Neutrophil (primary cell): ENCODE data around the gene MAPK8IP3.

ENCODE experiments used
- H3K27ac ChIP-seq: fragments of 200-600 bp; sonication (generic); 2 replicates; pipeline ENCODE4 v1.5.1; 2016; ENCODE audit warnings: mild to moderate bottlenecking, moderate library complexity
- H3K27me3 ChIP-seq: fragments of 200-600 bp; sonication (generic); 2 replicates; pipeline ENCODE4 v1.6.0; 2016; ENCODE audit warnings: mild to moderate bottlenecking
- H3K36me3 ChIP-seq: fragments of 200-600 bp; sonication (generic); 2 replicates; pipeline ENCODE4 v1.5.1; 2017
- H3K4me1 ChIP-seq, 2 experiments: fragments of 200-600 bp in 1 of 2; sonication (generic) in 1 of 2; 1 replicate in 1 of 2; 2 replicates in 1 of 2; pipeline versions ENCODE4 v1.5.1 to v1.6.1; 2013 to 2016; ENCODE audit warnings: low read depth in 1 of 2, low read length in 1 of 2, mild to moderate bottlenecking in 1 of 2, moderate library complexity in 1 of 2; ENCODE audit not compliant: control insufficient read depth in 1 of 2, insufficient read depth in 1 of 2
- H3K4me3 ChIP-seq, 2 experiments: fragments of 200-600 bp in 1 of 2; sonication (generic) in 1 of 2; 1 replicate in 1 of 2; 2 replicates in 1 of 2; pipeline ENCODE4 v1.5.1; 2013 to 2016; ENCODE audit warnings: low read depth in 1 of 2, low read length in 1 of 2, mild to moderate bottlenecking in 1 of 2, moderate library complexity in 1 of 2
- H3K9me3 ChIP-seq: fragments of 200-600 bp; sonication (generic); 2 replicates; pipeline ENCODE4 v1.5.1; 2016
- TF ChIP-seq, protein P1 (sequence below): fragments of 200-600 bp; sonication (generic); IDR thresholded peaks from 2 replicates; pipeline ENCODE4 v1.5.1; 2016; ENCODE audit warnings: antibody characterized with exemption

The MAPK8IP3 gene

GRCh38 chr16:1668612-1669319 is 37.2 kb upstream of the MAPK8IP3 start:
- H3K27ac ChIP-seq, result no peak overlapping the region
- H3K9me3 ChIP-seq, result no peaks in the 10 kb centered on the region
- H3K4me3 ChIP-seq, result no peak overlapping the region
- peaks cover 100% of the 10 kb centered on the region for H3K36me3 ChIP-seq
- H3K27me3 ChIP-seq, result no peaks in the 10 kb centered on the region
- TF ChIP-seq, protein P1, sequence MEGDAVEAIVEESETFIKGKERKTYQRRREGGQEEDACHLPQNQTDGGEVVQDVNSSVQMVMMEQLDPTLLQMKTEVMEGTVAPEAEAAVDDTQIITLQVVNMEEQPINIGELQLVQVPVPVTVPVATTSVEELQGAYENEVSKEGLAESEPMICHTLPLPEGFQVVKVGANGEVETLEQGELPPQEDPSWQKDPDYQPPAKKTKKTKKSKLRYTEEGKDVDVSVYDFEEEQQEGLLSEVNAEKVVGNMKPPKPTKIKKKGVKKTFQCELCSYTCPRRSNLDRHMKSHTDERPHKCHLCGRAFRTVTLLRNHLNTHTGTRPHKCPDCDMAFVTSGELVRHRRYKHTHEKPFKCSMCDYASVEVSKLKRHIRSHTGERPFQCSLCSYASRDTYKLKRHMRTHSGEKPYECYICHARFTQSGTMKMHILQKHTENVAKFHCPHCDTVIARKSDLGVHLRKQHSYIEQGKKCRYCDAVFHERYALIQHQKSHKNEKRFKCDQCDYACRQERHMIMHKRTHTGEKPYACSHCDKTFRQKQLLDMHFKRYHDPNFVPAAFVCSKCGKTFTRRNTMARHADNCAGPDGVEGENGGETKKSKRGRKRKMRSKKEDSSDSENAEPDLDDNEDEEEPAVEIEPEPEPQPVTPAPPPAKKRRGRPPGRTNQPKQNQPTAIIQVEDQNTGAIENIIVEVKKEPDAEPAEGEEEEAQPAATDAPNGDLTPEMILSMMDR, result no peak
- H3K4me1 ChIP-seq, result no peaks in the 10 kb centered on the region

- no peaks in the 10 kb centered on the region for H3K4me1 ChIP-seq
- no peaks in the 10 kb centered on the region for H3K27me3 ChIP-seq
- H3K27ac ChIP-seq, result no peak overlapping the region
- H3K9me3 ChIP-seq, result no peaks in the 10 kb centered on the region
- TF ChIP-seq, protein P1, result no peak
- H3K4me3 ChIP-seq, result no peak overlapping the region
- peaks cover 100% of the 10 kb centered on the region for H3K36me3 ChIP-seq
These were observed 36.3 kb upstream of the MAPK8IP3 start for GRCh38 chr16:1669698-1670097.

- H3K4me1 ChIP-seq, result no peaks in the 10 kb centered on the region
- no peak overlapping the region for H3K27ac ChIP-seq
- TF ChIP-seq, protein P1, result no peak
- no peaks in the 10 kb centered on the region for H3K27me3 ChIP-seq
- peaks cover 100% of the 10 kb centered on the region for H3K36me3 ChIP-seq
- no peak overlapping the region for H3K4me3 ChIP-seq
- H3K9me3 ChIP-seq, result no peaks in the 10 kb centered on the region
These were observed 35.6 kb upstream of the MAPK8IP3 start for GRCh38 chr16:1670371-1670770.

DNA sequence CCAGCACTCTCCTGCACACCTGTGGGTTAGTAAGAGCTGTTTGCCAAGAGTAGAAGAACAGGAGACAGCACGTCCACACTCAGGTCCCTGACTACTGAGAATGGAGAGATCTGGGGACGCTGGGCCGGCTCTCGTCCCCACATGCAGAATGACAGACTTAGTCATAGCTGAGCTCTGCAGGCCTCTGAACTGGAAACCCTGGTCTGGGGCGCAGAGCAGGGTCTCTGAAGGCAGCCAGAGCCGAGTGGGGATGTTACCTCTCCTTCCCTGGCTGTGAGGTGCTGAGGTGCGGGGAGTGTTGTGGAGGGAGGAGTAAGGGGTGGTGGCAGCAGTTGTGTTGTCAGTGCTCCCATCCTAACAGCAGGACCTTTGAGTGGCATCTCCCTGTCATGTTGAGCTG is 35.1 kb upstream of the MAPK8IP3 start:
- Histone ChIP-seq H3K9me3 (no peaks in the 10 kb centered on the region), H3K27me3 (no peaks in the 10 kb centered on the region), H3K4me3 (no peak overlapping the region), H3K4me1 (no peaks in the 10 kb centered on the region), H3K27ac (no peak overlapping the region), H3K36me3 (peaks cover 98% of the 10 kb centered on the region)
- TF ChIP-seq, protein P1, result no peak

DNA sequence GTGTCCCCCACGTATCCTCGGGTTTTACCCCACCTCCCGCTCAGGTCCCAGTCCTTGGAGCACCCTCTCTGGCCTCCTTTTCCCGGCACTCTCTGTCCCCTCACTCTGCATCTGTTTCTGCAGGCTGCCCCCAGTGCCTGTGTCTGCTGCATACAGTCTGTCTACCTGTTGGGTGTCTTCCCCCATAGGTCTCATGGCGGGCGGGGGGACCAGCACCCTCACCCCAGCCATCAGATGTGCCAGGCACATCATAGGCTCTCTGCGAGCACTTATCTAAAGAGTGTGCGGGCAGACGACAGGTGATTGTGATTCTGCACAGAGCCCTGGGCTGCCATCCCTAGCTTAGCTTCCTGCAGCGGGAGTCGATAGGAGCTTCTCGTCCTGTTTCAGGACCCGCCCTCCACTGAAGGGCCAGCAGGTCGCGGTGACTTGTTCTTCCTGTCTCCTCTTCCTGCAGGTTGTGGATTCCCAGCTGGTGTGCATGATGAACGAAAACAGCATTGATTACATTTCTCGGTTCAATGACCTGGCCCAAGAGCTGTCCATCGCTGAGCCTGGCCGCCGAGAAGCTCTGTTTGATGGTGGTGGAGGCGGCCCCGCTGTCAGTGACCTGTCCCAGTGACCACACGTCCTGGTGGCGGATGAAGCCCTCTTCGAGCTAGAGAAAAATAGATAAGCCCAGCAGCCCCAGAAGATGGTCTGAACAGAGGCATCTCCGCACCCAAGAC is 32.4 kb upstream of the MAPK8IP3 start:
- Histone ChIP-seq H3K4me3 (no peak overlapping the region), H3K27ac (no peak overlapping the region), H3K27me3 (no peaks in the 10 kb centered on the region), H3K36me3 (peaks cover 74% of the 10 kb centered on the region), H3K4me1 (peaks cover 3 to 6% of the 10 kb centered on the region in 2 experiments), H3K9me3 (no peaks in the 10 kb centered on the region)
- TF ChIP-seq, protein P1, result no peak
